Measurements from ENCODE around the gene OR52E2.

- TF ChIP-seq CTCF (IDR thresholded peaks at IDR 0.05; ENCODE audit: insufficient read depth, low read length, poor library complexity, severe bottlenecking) (no peak), EZH2phosphoT487 (conservative IDR thresholded peaks at IDR 0.05; ENCODE audit: low read length) (no peak)
These were observed 16.0 kb downstream of the OR52E2 start for GRCh38 chr11:5043380-5043779.

All from SU-DHL-6 (cell line).